Measurements from ENCODE around the gene EXOC4. TPM values are rescaled to one million over a fixed set of nuclear protein-coding genes. Genes with fewer than 3 reads are reported as not detected.

Gene EXOC4
- total and polyA plus RNA-seq, 2 donors from 2014 or later: 22.8 to 78.7 TPM

- intact Hi-C loops (cut with DNase I): no loop called here
- Histone ChIP-seq H3K27ac (ENCODE audit: low read depth in 2 of 2, low read length in 2 of 2) (no peak overlapping the region), H3K36me3 (ENCODE audit: control insufficient read depth in 2 of 3, insufficient read depth in 3 of 3, low read length in 3 of 3) (no peaks in the 10 kb centered on the region), H3K4me3 (ENCODE audit: low read length in 3 of 3) (no peak overlapping the region), H3K9ac (ENCODE audit: low read length in 3 of 3) (no peak overlapping the region), H3K4me1 (ENCODE audit: control insufficient read depth in 2 of 3, insufficient read depth in 2 of 3, low read depth in 1 of 3, low read length in 3 of 3) (peaks cover 0 to 5% (median 0%) of the 10 kb centered on the region in 3 donors), H3K9me3 (ENCODE audit: control insufficient read depth in 2 of 3, insufficient read depth in 1 of 3, low read length in 3 of 3) (no peaks in the 10 kb centered on the region), H3K27me3 (ENCODE audit: control insufficient read depth, insufficient read depth, low read length) (no peaks in the 10 kb centered on the region)
- no peak for TF ChIP-seq CTCF (IDR thresholded peaks at IDR 0.05; ENCODE audit: borderline replicate concordance, extremely low read depth, insufficient read depth)
- FAIRE-seq: no peak
- no peak for DNase-seq
These were observed 158.5 kb downstream of the EXOC4 start for GRCh38 chr7:133411395-133411794.

- FAIRE-seq (no peak), DNase-seq (peak in 2 of 5 donors; percentile 7 to 41)
- no peaks in the 10 kb centered on the region for H3K9me3 ChIP-seq (ENCODE audit: control insufficient read depth in 2 of 3, insufficient read depth in 1 of 3, low read length in 3 of 3)
- no peaks in the 10 kb centered on the region for H3K27me3 ChIP-seq (ENCODE audit: control insufficient read depth, insufficient read depth, low read length)
- no peak for TF ChIP-seq CTCF (IDR thresholded peaks at IDR 0.05; ENCODE audit: borderline replicate concordance, extremely low read depth, insufficient read depth)
- H3K4me1 ChIP-seq (ENCODE audit: control insufficient read depth in 2 of 3, insufficient read depth in 2 of 3, low read depth in 1 of 3, low read length in 3 of 3): peaks cover 0 to 5% (median 0%) of the 10 kb centered on the region in 3 donors
- H3K27ac ChIP-seq (ENCODE audit: low read depth in 2 of 2, low read length in 2 of 2): no peak overlapping the region
- no peaks in the 10 kb centered on the region for H3K36me3 ChIP-seq (ENCODE audit: control insufficient read depth in 2 of 3, insufficient read depth in 3 of 3, low read length in 3 of 3)
- intact Hi-C loops (cut with DNase I): no loop called here
- no peak overlapping the region for H3K9ac ChIP-seq (ENCODE audit: low read length in 3 of 3)
- H3K4me3 ChIP-seq (ENCODE audit: low read length in 3 of 3): no peak overlapping the region
These were observed 160.1 kb downstream of the EXOC4 start for GRCh38 chr7:133412942-133413341.

- H3K27me3 ChIP-seq (ENCODE audit: control insufficient read depth, insufficient read depth, low read length): no peaks in the 10 kb centered on the region
- no peak for DNase-seq
- no peak for FAIRE-seq
- no peak overlapping the region for H3K4me3 ChIP-seq (ENCODE audit: low read length in 3 of 3)
- H3K9me3 ChIP-seq (ENCODE audit: control insufficient read depth in 2 of 3, insufficient read depth in 1 of 3, low read length in 3 of 3): no peaks in the 10 kb centered on the region
- TF ChIP-seq CTCF (IDR thresholded peaks at IDR 0.05; ENCODE audit: borderline replicate concordance, extremely low read depth, insufficient read depth): no peak
- H3K9ac ChIP-seq (ENCODE audit: low read length in 3 of 3): no peak overlapping the region
- intact Hi-C loops (cut with DNase I): no loop called here
- no peaks in the 10 kb centered on the region for H3K4me1 ChIP-seq (ENCODE audit: control insufficient read depth in 2 of 3, insufficient read depth in 2 of 3, low read depth in 1 of 3, low read length in 3 of 3)
- no peak overlapping the region for H3K27ac ChIP-seq (ENCODE audit: low read depth in 2 of 2, low read length in 2 of 2)
- no peaks in the 10 kb centered on the region for H3K36me3 ChIP-seq (ENCODE audit: control insufficient read depth in 2 of 3, insufficient read depth in 3 of 3, low read length in 3 of 3)
These were observed 166.2 kb downstream of the EXOC4 start for GRCh38 chr7:133419041-133419440.

- H3K9me3 ChIP-seq (ENCODE audit: control insufficient read depth in 2 of 3, insufficient read depth in 1 of 3, low read length in 3 of 3): no peaks in the 10 kb centered on the region
- DNase-seq (peak in 1 of 5 donors; percentile 66), FAIRE-seq (no peak)
- intact Hi-C loops (cut with DNase I): no loop called here
- no peak overlapping the region for H3K27ac ChIP-seq (ENCODE audit: low read depth in 2 of 2, low read length in 2 of 2)
- H3K36me3 ChIP-seq (ENCODE audit: control insufficient read depth in 2 of 3, insufficient read depth in 3 of 3, low read length in 3 of 3): no peaks in the 10 kb centered on the region
- H3K4me3 ChIP-seq (ENCODE audit: low read length in 3 of 3): no peak overlapping the region
- no peaks in the 10 kb centered on the region for H3K27me3 ChIP-seq (ENCODE audit: control insufficient read depth, insufficient read depth, low read length)
- H3K4me1 ChIP-seq (ENCODE audit: control insufficient read depth in 2 of 3, insufficient read depth in 2 of 3, low read depth in 1 of 3, low read length in 3 of 3): no peaks in the 10 kb centered on the region
- H3K9ac ChIP-seq (ENCODE audit: low read length in 3 of 3): no peak overlapping the region
- no peak for TF ChIP-seq CTCF (IDR thresholded peaks at IDR 0.05; ENCODE audit: borderline replicate concordance, extremely low read depth, insufficient read depth)
These were observed 170.7 kb downstream of the EXOC4 start for GRCh38 chr7:133423618-133424017.

Measured in kidney (tissue), 14 donors.